Measurements from ENCODE around the gene CAPN15. TPM values are rescaled to one million over a fixed set of nuclear protein-coding genes. Genes with fewer than 3 reads are reported as not detected.

Gene CAPN15
- total and polyA plus RNA-seq, 9 donors, result 17.2 to 36.7 (median 29.8) TPM

DNA sequence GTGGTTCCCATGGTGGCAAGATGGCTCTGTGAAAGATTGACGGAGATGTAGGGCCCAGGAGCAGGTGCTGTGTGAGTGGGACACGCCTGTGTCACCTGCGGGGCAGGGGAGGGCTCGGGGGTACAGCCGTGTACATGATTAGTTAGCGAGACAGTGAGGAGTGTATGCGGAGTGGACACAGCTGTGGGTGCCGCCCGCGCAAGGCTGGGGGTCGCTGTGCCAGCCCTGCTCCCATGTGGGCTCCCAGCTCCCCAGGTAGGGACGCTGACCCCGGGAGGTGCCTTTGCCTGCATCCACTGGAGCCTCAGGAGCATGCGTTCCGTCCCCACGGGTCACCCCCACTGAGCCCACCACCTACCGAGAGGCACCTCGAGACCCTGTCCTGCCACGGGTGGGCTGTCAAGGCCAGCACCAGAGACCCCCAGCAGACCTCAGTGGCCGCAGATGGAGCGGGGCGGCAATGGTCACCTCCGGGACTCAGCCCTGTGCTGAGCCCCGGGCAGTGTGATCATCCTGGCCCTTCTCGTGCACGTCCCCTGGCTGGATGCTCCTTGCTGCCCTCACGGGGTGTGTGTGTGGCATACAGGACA, 7.4 kb downstream of the CAPN15 start:
- Histone ChIP-seq H3K4me3 (ENCODE audit: low read length) (no peak overlapping the region), H3K27me3 (ENCODE audit: control insufficient read depth, insufficient read depth, low read length) (no peaks in the 10 kb centered on the region), H3K4me1 (ENCODE audit: control insufficient read depth, insufficient read depth, low read length) (peaks cover 58% of the 10 kb centered on the region), H3K27ac (ENCODE audit: low read length) (peak overlapping the region; percentile 86), H3K9me3 (replicated peaks; ENCODE audit: control insufficient read depth, low read depth, low read length) (no peaks in the 10 kb centered on the region), H3K36me3 (ENCODE audit: control insufficient read depth, insufficient read depth, low read length) (peaks cover 32% of the 10 kb centered on the region)
- WGBS (ENCODE audit: insufficient coverage), result 91% methylated on average over 26 of the region's 27 CpGs
- no peak for DNase-seq

DNA sequence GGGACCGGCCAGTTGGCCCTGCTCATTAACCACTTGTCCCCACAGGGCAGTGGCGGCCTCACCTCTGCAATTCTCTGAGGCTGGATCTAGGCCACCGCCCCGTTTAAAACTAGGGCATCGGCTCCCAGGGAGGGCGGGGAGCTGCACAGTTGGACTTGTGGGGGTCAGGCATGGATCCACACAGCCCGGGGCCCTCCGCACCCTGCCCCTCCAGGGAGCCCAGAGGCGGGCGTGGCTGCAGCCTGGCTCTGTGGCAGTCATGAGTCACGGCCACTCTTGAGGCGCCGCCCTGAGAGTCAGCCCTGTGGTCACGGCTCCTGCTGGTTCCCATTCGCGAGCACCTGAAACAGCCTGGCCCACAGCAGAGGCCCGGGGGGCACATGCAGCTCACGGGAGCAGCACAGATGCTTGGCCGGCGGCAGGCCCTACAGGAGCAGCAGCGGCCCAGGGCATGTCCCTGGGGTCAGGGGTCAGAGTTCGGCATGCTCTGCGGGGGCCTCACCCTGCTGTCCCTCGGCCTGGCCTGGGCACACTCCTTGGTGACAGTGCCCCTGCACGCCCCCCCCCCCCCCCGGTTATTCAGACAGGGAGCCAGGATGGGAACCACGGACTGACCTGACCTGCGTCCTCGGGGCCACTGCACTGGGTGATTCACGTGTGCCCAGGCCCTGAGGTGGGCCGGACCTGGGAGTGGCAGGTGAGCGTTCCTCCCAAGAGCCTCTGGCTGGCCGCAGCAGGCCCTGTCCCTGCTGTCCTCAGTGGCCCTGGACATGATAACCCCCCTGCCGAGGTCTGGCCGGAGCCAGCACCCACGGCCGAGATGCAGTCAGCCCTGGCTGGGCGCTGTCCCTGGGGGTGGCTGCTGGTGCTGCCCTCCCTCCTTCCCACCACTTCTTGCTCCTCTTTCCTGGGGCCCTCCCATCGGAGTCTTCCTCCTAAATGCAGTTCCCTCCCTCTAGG, 8.2 kb downstream of the CAPN15 start:
- peaks cover 61% of the 10 kb centered on the region for H3K4me1 ChIP-seq (ENCODE audit: control insufficient read depth, insufficient read depth, low read length)
- H3K4me3 ChIP-seq (ENCODE audit: low read length), result no peak overlapping the region
- 81% methylated on average over 34 of the region's 39 CpGs for WGBS (ENCODE audit: insufficient coverage)
- DNase-seq, result peak; percentile 68
- peaks cover 37% of the 10 kb centered on the region for H3K36me3 ChIP-seq (ENCODE audit: control insufficient read depth, insufficient read depth, low read length)
- no peaks in the 10 kb centered on the region for H3K9me3 ChIP-seq (replicated peaks; ENCODE audit: control insufficient read depth, low read depth, low read length)
- no peaks in the 10 kb centered on the region for H3K27me3 ChIP-seq (ENCODE audit: control insufficient read depth, insufficient read depth, low read length)
- H3K27ac ChIP-seq (ENCODE audit: low read length), result peak overlapping the region; percentile 86

DNA sequence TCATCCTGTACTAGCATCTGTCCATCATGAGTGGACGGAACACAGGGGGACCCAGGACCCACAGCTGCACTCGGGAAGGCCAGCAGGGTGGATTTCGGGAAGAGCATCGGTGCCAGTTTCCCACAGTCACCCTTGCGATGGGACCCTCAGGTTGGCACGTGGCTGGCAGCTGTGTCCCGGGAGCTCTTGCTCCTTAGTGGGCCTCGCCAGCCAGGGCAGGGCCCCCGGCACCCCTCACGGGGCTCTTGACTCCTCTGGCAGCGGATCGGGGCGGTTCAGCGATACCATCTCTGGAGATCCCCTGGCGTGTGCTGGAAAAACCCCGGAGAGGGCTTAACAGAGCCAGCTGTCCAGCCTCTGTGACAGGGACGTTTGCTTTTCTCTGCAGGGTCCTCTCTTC, 9.2 kb downstream of the CAPN15 start:
- no peak for DNase-seq
- Histone ChIP-seq H3K9me3 (replicated peaks; ENCODE audit: control insufficient read depth, low read depth, low read length) (no peaks in the 10 kb centered on the region), H3K4me1 (ENCODE audit: control insufficient read depth, insufficient read depth, low read length) (peaks cover 61% of the 10 kb centered on the region), H3K27me3 (ENCODE audit: control insufficient read depth, insufficient read depth, low read length) (no peaks in the 10 kb centered on the region), H3K4me3 (ENCODE audit: low read length) (no peak overlapping the region), H3K36me3 (ENCODE audit: control insufficient read depth, insufficient read depth, low read length) (peaks cover 46% of the 10 kb centered on the region), H3K27ac (ENCODE audit: low read length) (peak overlapping the region; percentile 72)
- 91% methylated on average over 17 of the region's 17 CpGs for WGBS (ENCODE audit: insufficient coverage)

DNA sequence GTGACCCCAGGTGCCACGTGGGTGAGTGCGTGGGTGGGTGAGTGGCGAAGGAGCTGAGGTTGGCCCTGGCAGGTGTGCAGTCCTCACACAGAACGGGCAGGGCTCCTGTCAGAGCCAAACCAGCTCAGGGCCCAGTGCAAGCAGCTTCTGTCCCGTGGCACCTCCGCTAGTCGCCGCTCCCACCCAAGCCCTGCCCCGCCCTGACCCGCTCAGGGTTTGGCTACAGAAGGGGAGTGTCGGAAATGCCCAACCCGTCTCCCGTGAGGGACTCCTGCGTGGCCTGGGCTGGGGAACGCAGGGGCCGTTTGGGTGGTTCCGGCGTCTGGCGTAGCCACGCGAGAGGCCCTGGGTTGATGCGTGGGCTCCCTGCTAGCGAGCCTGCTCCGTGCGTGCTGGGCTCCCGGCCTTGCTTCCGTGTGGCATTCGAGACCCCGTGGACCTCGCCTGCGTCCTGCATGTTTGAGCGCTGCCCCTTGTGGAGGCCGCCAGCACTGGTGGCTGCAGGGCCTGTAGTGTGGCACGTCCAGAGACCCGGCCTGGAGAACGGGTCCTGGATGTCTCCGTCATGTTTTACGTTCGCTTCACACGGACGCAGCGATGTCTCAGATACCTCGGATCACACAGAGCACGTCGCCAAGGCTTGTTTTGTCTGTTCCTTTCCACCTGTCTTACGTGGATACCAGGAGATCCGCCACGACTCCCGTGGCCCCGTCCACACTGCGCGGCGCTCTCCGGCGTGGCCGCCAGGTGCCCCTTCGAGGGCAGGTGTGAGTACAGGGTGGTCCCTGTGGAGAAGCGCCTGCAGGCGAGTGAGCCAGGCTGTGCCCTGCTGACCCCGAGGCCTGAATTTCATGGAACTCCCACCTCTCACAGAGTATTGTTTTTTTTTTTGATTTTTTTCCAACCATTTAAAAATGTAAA, 10.2 kb downstream of the CAPN15 start:
- no peak overlapping the region for H3K4me3 ChIP-seq (ENCODE audit: low read length)
- peaks cover 46% of the 10 kb centered on the region for H3K36me3 ChIP-seq (ENCODE audit: control insufficient read depth, insufficient read depth, low read length)
- H3K9me3 ChIP-seq (replicated peaks; ENCODE audit: control insufficient read depth, low read depth, low read length), result no peaks in the 10 kb centered on the region
- 93% methylated on average over 56 of the region's 60 CpGs for WGBS (ENCODE audit: insufficient coverage)
- H3K4me1 ChIP-seq (ENCODE audit: control insufficient read depth, insufficient read depth, low read length), result peaks cover 61% of the 10 kb centered on the region
- H3K27ac ChIP-seq (ENCODE audit: low read length), result peak overlapping the region; percentile 72
- no peak for DNase-seq
- no peaks in the 10 kb centered on the region for H3K27me3 ChIP-seq (ENCODE audit: control insufficient read depth, insufficient read depth, low read length)

DNA sequence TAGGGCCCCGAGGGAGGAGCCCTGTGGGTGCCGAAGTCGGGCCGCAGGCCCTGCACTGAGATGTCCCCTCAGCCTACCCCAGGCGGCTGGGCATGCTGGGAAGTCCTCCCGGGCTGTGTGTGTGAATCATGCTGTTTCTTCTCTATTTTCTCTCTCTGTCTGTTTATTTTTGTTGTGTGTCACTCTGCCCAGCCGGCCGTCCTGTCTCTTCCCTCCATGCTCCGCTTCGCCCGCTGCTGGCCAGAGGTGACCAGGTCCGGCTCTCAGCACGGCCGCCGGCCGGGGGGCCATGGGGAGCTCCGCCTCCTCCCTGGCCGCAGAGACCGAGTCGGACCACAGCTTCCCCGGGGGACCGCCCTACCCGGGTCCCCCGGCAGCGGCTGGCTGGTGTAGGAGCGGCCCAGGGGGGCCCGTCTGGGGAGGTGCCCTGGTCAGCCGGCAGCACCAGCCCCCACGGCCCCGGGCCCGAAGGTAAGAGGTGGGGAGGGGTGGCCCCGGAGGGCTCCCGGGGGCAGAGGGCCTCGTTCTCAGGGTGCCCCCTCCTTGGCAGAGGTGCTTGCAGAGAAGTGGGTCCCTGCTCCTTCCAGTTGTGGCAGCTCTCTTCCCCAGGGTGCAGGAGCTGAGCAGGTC, 12.5 kb downstream of the CAPN15 start:
- Histone ChIP-seq H3K9me3 (replicated peaks; ENCODE audit: control insufficient read depth, low read depth, low read length) (no peaks in the 10 kb centered on the region), H3K27ac (ENCODE audit: low read length) (no peak overlapping the region), H3K4me1 (ENCODE audit: control insufficient read depth, insufficient read depth, low read length) (peaks cover 47% of the 10 kb centered on the region), H3K36me3 (ENCODE audit: control insufficient read depth, insufficient read depth, low read length) (peaks cover 46% of the 10 kb centered on the region), H3K27me3 (ENCODE audit: control insufficient read depth, insufficient read depth, low read length) (no peaks in the 10 kb centered on the region), H3K4me3 (ENCODE audit: low read length) (no peak overlapping the region)
- WGBS (ENCODE audit: insufficient coverage), result 81% methylated on average over 22 of the region's 34 CpGs
- no peak for DNase-seq

DNA sequence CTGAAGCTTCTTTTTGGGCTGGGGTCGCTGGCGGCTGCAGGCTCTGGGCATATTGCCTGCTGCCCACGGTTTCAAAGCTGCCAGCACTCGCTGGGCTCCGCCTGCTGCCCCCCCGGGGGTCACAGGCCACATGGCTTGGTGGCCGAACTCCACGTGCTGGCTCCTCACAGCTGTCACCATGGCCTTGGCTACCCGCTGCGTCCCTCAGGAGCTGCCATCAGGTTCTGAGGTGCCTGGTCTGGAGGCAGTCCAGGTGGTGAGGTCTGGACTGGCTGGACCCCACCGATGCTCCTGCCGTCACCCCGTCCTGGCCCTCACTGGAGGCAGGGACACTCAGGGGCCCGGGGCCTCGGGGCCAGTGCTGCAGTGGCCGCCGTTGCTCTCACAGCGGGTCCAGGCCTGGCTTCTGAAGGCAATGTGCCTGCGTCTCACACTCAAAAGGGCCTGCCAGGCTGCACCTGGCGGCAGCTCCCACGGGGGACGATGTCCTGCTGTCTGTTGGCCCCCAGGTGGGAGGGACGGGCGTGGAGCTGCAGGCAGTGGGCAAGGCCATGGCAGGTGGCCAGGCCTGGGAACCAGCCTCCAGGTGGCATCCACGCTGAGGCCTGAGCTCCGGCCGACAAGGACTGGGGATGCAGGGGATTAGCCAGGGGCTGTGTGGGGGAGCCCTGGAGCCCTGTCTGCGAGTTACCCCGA, 13.3 kb downstream of the CAPN15 start:
- 87% methylated on average over 29 of the region's 29 CpGs for WGBS (ENCODE audit: insufficient coverage)
- DNase-seq, result no peak
- Histone ChIP-seq H3K36me3 (ENCODE audit: control insufficient read depth, insufficient read depth, low read length) (peaks cover 43% of the 10 kb centered on the region), H3K27ac (ENCODE audit: low read length) (no peak overlapping the region), H3K9me3 (replicated peaks; ENCODE audit: control insufficient read depth, low read depth, low read length) (no peaks in the 10 kb centered on the region), H3K4me3 (ENCODE audit: low read length) (no peak overlapping the region), H3K4me1 (ENCODE audit: control insufficient read depth, insufficient read depth, low read length) (peaks cover 39% of the 10 kb centered on the region), H3K27me3 (ENCODE audit: control insufficient read depth, insufficient read depth, low read length) (no peaks in the 10 kb centered on the region)

DNA sequence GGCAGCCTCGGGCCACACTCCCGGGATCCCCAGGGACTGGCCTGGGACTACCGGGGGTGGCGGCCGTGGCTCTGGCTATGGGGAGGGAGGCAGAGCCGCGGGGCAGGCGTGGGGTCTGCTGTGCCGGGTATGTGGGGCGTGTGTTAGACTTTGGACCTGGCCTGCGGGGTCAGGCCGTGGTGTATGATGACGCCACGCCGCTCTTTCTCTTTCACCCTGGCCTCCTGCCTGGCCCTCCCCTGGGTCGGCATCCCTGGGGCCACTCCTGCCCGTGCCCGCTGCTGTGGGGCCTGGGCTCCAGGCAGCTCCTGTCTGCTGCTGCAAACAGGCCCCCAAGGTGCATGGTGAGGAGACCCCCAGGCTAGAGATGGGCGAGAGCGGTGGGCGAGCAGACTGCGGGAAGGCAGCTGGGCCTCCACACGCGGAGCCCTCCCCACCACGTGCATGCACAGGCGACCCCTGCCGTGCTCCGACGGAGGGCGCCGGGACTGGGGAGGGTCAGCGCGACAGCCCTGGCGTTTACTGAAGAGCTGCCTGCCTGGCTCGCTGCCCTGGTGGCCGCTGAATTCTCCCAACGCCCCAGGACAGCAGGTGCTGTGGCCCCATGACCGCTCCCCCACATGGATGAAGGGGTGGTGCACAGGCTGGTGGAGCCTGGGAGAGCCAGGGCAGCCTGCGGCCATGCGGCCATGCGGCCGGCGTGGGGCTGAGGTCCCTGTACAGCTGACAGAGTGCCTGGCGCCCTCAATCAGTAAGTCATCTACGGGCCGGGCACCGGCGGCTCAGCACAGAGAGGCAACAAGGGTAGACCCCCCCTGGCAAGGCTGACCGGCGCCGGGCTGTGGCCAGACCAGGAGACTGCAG, 16.0 kb downstream of the CAPN15 start:
- no peaks in the 10 kb centered on the region for H3K9me3 ChIP-seq (replicated peaks; ENCODE audit: control insufficient read depth, low read depth, low read length)
- peak overlapping the region; percentile 20 for H3K27ac ChIP-seq (ENCODE audit: low read length)
- peaks cover 31% of the 10 kb centered on the region for H3K36me3 ChIP-seq (ENCODE audit: control insufficient read depth, insufficient read depth, low read length)
- no peaks in the 10 kb centered on the region for H3K27me3 ChIP-seq (ENCODE audit: control insufficient read depth, insufficient read depth, low read length)
- DNase-seq, result no peak
- 86% methylated on average over 50 of the region's 51 CpGs for WGBS (ENCODE audit: insufficient coverage)
- H3K4me1 ChIP-seq (ENCODE audit: control insufficient read depth, insufficient read depth, low read length), result peaks cover 21% of the 10 kb centered on the region
- no peak overlapping the region for H3K4me3 ChIP-seq (ENCODE audit: low read length)

DNA sequence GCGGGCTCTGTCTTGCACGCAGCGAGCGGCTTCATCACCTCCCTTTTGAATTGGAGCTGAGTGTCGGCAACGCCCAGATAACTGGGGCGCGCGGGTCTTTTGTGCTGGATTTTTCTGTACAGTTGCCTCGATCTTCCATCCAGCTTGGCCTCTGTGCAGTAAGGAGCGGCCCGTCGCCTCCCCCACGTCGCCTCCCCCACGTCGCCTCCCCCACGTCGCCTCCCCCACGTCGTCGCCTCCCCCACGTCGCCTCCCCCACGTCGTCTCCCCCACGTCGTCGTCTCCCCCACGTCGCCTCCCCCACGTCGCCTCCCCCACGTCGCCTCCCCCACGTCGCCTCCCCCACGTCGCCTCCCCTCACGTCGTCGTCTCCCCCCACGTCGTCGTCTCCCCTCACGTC, 17.0 kb downstream of the CAPN15 start:
- peaks cover 38% of the 10 kb centered on the region for H3K36me3 ChIP-seq (ENCODE audit: control insufficient read depth, insufficient read depth, low read length)
- no peak for DNase-seq
- H3K4me3 ChIP-seq (ENCODE audit: low read length), result no peak overlapping the region
- peaks cover 14% of the 10 kb centered on the region for H3K4me1 ChIP-seq (ENCODE audit: control insufficient read depth, insufficient read depth, low read length)
- no peaks in the 10 kb centered on the region for H3K9me3 ChIP-seq (replicated peaks; ENCODE audit: control insufficient read depth, low read depth, low read length)
- WGBS (ENCODE audit: insufficient coverage), result 85% methylated on average over 20 of the region's 46 CpGs
- no peak overlapping the region for H3K27ac ChIP-seq (ENCODE audit: low read length)
- no peaks in the 10 kb centered on the region for H3K27me3 ChIP-seq (ENCODE audit: control insufficient read depth, insufficient read depth, low read length)
